ENCODE results near the gene LRRC70.
"Not testable (repeated sequence)": the region's sequence is repeated elsewhere in the genome, so short reads cannot be mapped to it uniquely, and the experiment has no call there.

LRRC70 gene

DNA sequence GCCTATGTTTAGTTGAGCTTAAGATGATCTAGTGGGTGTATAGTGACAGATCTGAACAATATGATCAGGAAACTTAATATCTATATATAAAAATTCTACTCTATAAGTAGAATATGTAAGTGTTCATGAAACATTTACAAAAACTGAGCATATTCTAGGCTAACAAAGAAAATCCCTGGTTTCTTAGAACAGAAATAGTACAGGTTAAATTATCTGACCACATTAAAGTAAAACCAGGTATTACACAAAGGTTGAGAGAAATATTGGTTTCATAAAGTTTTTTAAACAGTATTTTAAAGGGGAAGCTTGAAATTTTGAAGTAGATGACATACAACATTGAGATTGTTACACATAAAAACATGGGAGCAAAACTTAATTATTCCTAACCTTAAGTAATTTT, 39.3 kb downstream of the LRRC70 start:
- in situ Hi-C loops (cut with MboI; ENCODE audit: low pct_unique_long_range_greater_than_20kb, low sequenced_read_pairs, unreplicated experiment) = no loop called here
- DNase-seq (ENCODE audit: low spot score) = no peak
- TF ChIP-seq, protein P1, sequence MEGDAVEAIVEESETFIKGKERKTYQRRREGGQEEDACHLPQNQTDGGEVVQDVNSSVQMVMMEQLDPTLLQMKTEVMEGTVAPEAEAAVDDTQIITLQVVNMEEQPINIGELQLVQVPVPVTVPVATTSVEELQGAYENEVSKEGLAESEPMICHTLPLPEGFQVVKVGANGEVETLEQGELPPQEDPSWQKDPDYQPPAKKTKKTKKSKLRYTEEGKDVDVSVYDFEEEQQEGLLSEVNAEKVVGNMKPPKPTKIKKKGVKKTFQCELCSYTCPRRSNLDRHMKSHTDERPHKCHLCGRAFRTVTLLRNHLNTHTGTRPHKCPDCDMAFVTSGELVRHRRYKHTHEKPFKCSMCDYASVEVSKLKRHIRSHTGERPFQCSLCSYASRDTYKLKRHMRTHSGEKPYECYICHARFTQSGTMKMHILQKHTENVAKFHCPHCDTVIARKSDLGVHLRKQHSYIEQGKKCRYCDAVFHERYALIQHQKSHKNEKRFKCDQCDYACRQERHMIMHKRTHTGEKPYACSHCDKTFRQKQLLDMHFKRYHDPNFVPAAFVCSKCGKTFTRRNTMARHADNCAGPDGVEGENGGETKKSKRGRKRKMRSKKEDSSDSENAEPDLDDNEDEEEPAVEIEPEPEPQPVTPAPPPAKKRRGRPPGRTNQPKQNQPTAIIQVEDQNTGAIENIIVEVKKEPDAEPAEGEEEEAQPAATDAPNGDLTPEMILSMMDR (IDR thresholded peaks at IDR 0.05; ENCODE audit: extremely low read depth, insufficient read depth, missing control alignments) = no peak

DNA sequence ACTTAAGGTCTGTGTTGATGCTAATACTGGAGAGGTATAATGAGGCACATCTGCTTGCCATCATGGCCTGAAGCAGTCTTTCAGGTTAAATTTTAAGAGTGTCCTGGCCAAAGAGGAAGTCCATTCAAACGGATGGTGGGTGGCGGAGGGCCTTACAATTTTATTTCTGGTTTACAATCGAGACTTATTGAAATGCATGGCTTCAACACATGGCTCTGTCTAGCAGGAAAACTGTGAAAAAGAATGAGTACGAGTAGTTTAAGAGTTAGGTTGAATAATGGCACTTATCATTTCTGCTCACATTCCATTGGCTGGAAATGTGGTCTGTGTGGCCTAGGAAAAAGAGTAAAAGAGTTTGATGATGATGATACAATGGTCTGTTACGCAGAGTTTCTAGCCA, 42.1 kb downstream of the LRRC70 start:
- in situ Hi-C loops (cut with MboI; ENCODE audit: low pct_unique_long_range_greater_than_20kb, low sequenced_read_pairs, unreplicated experiment) = no loop called here

DNA sequence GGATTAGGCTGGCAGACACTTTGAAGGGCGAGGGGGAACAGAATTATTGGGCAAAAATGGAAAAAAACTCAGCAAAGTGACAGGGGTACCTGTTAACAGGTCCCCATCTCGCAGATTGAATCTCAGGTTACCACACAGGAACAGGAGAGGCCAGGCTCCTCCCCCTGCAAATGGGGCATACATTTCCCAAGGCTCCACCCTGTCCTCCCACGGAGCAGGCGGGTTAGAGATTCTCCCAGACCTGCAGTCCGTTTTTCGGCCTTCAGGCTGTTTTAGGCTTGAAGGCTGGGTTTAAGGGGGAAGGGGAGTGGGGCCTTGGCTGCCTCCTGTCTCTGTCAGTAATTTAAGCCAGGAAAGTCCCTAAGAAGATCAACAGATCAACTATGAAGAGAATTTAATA, 42.7 kb downstream of the LRRC70 start:
- no peak for DNase-seq (ENCODE audit: low spot score)
- TF ChIP-seq, protein P1 (IDR thresholded peaks at IDR 0.05; ENCODE audit: extremely low read depth, insufficient read depth, missing control alignments) = no peak
- in situ Hi-C loops (cut with MboI; ENCODE audit: low pct_unique_long_range_greater_than_20kb, low sequenced_read_pairs, unreplicated experiment) = no loop called here

More for the DNA sequence above, 42.1 kb downstream of the LRRC70 start:
- no peak for DNase-seq (ENCODE audit: low spot score)
- TF ChIP-seq, protein P1 (IDR thresholded peaks at IDR 0.05; ENCODE audit: extremely low read depth, insufficient read depth, missing control alignments) = no peak

DNA sequence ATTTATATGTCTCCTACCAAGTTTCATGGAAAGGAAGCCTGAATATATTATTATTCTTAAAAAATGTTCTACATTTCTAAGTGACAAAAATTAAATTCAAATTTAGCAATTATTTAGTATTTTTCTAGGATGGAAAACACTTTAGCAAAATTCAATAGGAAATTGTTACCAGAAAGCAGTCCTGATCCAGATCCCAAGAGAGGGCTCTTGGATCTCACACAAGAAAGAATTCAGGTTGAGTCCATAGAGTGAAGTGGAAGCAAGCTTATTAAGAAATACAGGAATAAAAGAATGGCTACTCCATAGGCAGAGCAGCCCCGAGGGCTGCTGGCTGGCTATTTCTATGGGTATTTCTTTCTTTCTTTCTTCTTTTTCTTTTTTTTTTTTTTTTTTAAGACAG, 44.7 kb downstream of the LRRC70 start:
- TF ChIP-seq, protein P1 (IDR thresholded peaks at IDR 0.05; ENCODE audit: extremely low read depth, insufficient read depth, missing control alignments) = no peak
- no peak for DNase-seq (ENCODE audit: low spot score)
- in situ Hi-C loops (cut with MboI; ENCODE audit: low pct_unique_long_range_greater_than_20kb, low sequenced_read_pairs, unreplicated experiment) = no loop called here

DNA sequence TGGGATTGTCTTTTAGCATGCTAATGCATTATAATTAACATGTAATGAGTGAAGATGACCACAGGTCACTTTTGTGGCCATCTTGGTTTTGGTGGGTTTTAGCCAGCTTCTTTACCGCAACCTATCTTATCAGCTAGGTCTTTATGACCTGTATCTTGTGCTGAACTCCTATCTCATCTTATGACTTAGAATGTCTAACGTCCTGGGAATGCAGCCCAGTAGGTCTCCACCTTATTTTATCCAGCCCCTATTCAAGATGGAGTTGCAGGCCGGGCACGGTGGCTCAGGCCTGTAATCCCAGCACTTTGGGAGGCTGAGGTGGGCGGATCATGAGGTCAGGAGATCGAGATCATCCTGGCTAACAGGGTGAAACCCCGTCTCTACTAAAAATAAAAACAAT, 45.8 kb downstream of the LRRC70 start:
- DNase-seq (ENCODE audit: low spot score); in situ Hi-C loops (cut with MboI; ENCODE audit: low pct_unique_long_range_greater_than_20kb, low sequenced_read_pairs, unreplicated experiment): not testable (repeated sequence)

DNA sequence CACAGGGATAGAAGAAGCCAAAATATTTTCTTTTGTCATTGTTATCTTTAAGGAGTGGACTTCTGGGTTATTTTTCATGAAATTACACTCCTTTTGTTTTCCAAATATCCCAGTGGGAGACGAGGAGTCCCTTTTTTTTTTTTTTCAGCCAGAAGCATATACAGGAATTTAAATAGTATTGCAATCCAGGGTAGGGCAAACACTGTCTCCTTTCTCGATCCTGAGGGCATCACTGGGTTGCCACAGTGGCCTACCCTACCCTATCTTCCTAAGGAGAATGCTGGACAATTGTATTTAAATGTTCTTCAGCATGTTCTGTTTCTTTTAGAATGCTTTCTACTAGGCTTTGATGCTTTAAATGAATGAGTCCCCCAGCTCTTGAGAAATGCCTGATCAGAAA, 47.9 kb downstream of the LRRC70 start:
- DNase-seq (ENCODE audit: low spot score) = no peak
- TF ChIP-seq, protein P1 (IDR thresholded peaks at IDR 0.05; ENCODE audit: extremely low read depth, insufficient read depth, missing control alignments) = no peak
- in situ Hi-C loops (cut with MboI; ENCODE audit: low pct_unique_long_range_greater_than_20kb, low sequenced_read_pairs, unreplicated experiment) = no loop called here

DNA sequence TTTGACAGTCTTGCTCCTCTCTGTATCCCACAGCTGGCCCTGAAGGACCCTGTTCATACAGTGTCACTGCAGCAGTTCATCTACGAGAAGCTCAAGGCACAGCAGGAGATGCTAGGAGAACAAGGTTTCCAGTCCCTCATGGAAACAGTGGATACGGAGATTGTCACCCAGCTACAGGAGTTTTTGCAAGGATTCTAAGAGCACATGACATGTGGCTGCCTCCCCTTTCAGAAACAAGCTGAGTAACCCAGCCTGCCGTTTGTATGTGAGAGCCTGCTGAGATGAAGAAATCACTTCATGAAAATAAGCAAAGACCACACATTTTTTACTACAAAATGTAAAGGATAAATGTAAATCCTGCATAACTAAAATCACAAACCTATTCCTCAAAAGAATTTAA, 48.5 kb downstream of the LRRC70 start:
- TF ChIP-seq, protein P1 (IDR thresholded peaks at IDR 0.05; ENCODE audit: extremely low read depth, insufficient read depth, missing control alignments) = no peak
- no peak for DNase-seq (ENCODE audit: low spot score)
- in situ Hi-C loops (cut with MboI; ENCODE audit: low pct_unique_long_range_greater_than_20kb, low sequenced_read_pairs, unreplicated experiment) = no loop called here

Data from GM13977 (cell line).